Endometrium (tissue), 2 donors: ENCODE data around the gene RBM20.
"Not testable (repeated sequence)": the region's sequence is repeated elsewhere in the genome, so short reads cannot be mapped to it uniquely, and the experiment has no call there.

Source experiments
- FAIRE-seq: peaks from 2 replicates; lab custom pipeline; 2012; peaks lifted over from hg19 to GRCh38; lab: Jason Lieb, UNC
- donor health status: control.
- donor health status: control.

The RBM20 gene

GRCh38 chr10:110858297-110858934 is 214.3 kb downstream of the RBM20 start:
- FAIRE-seq: no peak

- FAIRE-seq: no peak
Observed at GRCh38 chr10:110859206-110859972, 215.3 kb downstream of the RBM20 start.

- no peak for FAIRE-seq
Observed at GRCh38 chr10:110859973-110860376, 215.8 kb downstream of the RBM20 start.

- FAIRE-seq: no peak
Observed at GRCh38 chr10:110860576-110861241, 216.6 kb downstream of the RBM20 start.

- FAIRE-seq: no peak
Observed at GRCh38 chr10:110861476-110861875, 217.3 kb downstream of the RBM20 start.

- no peak for FAIRE-seq
Observed at GRCh38 chr10:110861930-110862649, 218.0 kb downstream of the RBM20 start.

- no peak for FAIRE-seq
Observed at GRCh38 chr10:110862961-110863360, 218.8 kb downstream of the RBM20 start.

- FAIRE-seq: no peak
Observed at GRCh38 chr10:110863361-110863760, 219.2 kb downstream of the RBM20 start.

GRCh38 chr10:110863956-110864355 is 219.8 kb downstream of the RBM20 start:
- FAIRE-seq: no peak

GRCh38 chr10:110864662-110865140 is 220.6 kb downstream of the RBM20 start:
- FAIRE-seq: peak; percentile 8

- FAIRE-seq: peak; percentile 29
Observed at GRCh38 chr10:110865186-110865808, 221.2 kb downstream of the RBM20 start.

GRCh38 chr10:110865809-110866482 is 221.8 kb downstream of the RBM20 start:
- FAIRE-seq: no peak

- FAIRE-seq: not testable (repeated sequence)
Observed at GRCh38 chr10:110867011-110867806, 223.1 kb downstream of the RBM20 start.

GRCh38 chr10:110867807-110868465 is 223.8 kb downstream of the RBM20 start:
- FAIRE-seq: no peak

- no peak for FAIRE-seq
Observed at GRCh38 chr10:110868981-110869380, 224.8 kb downstream of the RBM20 start.

- no peak for FAIRE-seq
Observed at GRCh38 chr10:110870823-110871297, 226.7 kb downstream of the RBM20 start.

- FAIRE-seq: peak; percentile 97
Observed at GRCh38 chr10:110871298-110872084, 227.4 kb downstream of the RBM20 start, which contains the start of gene PDCD4. PDCD4 (plus strand) TSS chr10:110871928; CDS start chr10:110876028, 4,100 bp downstream.

- FAIRE-seq: no peak
Observed at GRCh38 chr10:110872145-110872983, 228.2 kb downstream of the RBM20 start.
